ENCODE measurements around the gene MMP24OS.

- TF ChIP-seq, protein P1, sequence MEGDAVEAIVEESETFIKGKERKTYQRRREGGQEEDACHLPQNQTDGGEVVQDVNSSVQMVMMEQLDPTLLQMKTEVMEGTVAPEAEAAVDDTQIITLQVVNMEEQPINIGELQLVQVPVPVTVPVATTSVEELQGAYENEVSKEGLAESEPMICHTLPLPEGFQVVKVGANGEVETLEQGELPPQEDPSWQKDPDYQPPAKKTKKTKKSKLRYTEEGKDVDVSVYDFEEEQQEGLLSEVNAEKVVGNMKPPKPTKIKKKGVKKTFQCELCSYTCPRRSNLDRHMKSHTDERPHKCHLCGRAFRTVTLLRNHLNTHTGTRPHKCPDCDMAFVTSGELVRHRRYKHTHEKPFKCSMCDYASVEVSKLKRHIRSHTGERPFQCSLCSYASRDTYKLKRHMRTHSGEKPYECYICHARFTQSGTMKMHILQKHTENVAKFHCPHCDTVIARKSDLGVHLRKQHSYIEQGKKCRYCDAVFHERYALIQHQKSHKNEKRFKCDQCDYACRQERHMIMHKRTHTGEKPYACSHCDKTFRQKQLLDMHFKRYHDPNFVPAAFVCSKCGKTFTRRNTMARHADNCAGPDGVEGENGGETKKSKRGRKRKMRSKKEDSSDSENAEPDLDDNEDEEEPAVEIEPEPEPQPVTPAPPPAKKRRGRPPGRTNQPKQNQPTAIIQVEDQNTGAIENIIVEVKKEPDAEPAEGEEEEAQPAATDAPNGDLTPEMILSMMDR (conservative IDR thresholded peaks at IDR 0.05 in 1 of 2, IDR thresholded peaks at IDR 0.05 in 1 of 2; ENCODE audit: low read depth in 1 of 2, low read length in 2 of 2): no peak
- TF ChIP-seq EZH2 (IDR thresholded peaks at IDR 0.05; ENCODE audit: low read length, missing control alignments): no peak
Observed at GRCh38 chr20:35246723-35247122, 31.2 kb downstream of the MMP24OS start.
